Calu3 (cell line): ENCODE data around the gene PDE4A. TPM values are rescaled to one million over a fixed set of nuclear protein-coding genes. Genes with fewer than 3 reads are reported as not detected.

Experiments
- BruUV-seq: library from RNA; stranded (reverse); fragments of 400-500 nt; replicated peaks from 2 replicates; lab custom pipeline; 2021; lab: Mats Ljungman, UMichigan
- CTCF ChIA-PET: fragments of 300-600 bp; sonication (Branson Sonifier 250); formaldehyde crosslinking; loops from one replicate; lab custom pipeline; 2022; ENCODE audit warnings: antibody characterized with exemption; lab: Charles Lee
- DNase-seq: peaks from one replicate; pipeline ENCODE4 v3.0.0; 2022
- H3K27ac Mint-ChIP-seq: one replicate; pipeline ENCODE4 v1.8.0; 2022; ENCODE audit warnings: mixed read lengths; ENCODE audit not compliant: unreplicated experiment
- H3K27me3 Mint-ChIP-seq: one replicate; pipeline ENCODE4 v1.8.0; 2022; ENCODE audit warnings: mixed read lengths; ENCODE audit not compliant: unreplicated experiment
- H3K36me3 Mint-ChIP-seq: one replicate; pipeline ENCODE4 v1.8.0; 2022; ENCODE audit warnings: mild to moderate bottlenecking, moderate library complexity, mixed read lengths; ENCODE audit not compliant: insufficient read depth, unreplicated experiment
- H3K4me1 Mint-ChIP-seq: one replicate; pipeline ENCODE4 v1.8.0; 2022; ENCODE audit warnings: mild to moderate bottlenecking, low read depth, mixed read lengths; ENCODE audit not compliant: unreplicated experiment
- H3K4me3 Mint-ChIP-seq: one replicate; pipeline ENCODE4 v1.8.0; 2022; ENCODE audit warnings: mild to moderate bottlenecking, low read depth, moderate library complexity, mixed read lengths; ENCODE audit not compliant: unreplicated experiment
- H3K9me3 Mint-ChIP-seq: one replicate; pipeline ENCODE4 v1.8.0; 2022; ENCODE audit warnings: low read depth, mixed read lengths; ENCODE audit not compliant: unreplicated experiment
- intact Hi-C: fragments of 100-400 bp; cut with micrococcal nuclease; formaldehyde crosslinking; loops from one replicate; pipeline ENCODE4 v1.10.0; 2022; ENCODE audit not compliant: unreplicated experiment
- total RNA-seq: library from RNA; stranded (reverse); gene quantifications from 2 replicates; pipeline ENCODE4 v1.2.3, GENCODE V29; 2022
- TF ChIP-seq, protein P1 (sequence below): fragments of 200-600 bp; IDR thresholded peaks from one replicate; pipeline ENCODE4 v1.8.0; 2022; ENCODE audit warnings: antibody characterized with exemption; ENCODE audit not compliant: unreplicated experiment

PDE4A gene
- total RNA-seq, 1 experiment from 2014 or later, result 2.8 TPM

DNA sequence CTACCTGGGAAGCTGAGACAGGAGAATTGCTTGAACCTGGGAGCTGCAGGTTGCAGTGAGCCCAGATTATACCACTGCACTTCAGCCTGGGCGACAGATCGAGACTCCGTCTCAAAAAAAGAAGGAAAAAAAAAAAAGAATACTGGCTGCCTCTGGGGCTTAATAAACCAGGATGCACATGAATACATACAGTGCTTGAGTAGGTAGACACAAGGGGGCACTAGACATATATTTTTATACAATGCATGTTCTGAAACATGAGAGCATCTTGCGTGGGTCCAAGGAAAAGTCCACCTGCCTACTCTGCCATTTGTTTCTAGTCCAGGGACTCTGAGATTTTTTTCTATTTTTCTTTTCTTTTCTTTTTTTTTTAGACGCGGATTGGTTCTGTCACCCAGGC lies 51.6 kb downstream of the PDE4A start:
- intact Hi-C loops, result no loop called here

DNA sequence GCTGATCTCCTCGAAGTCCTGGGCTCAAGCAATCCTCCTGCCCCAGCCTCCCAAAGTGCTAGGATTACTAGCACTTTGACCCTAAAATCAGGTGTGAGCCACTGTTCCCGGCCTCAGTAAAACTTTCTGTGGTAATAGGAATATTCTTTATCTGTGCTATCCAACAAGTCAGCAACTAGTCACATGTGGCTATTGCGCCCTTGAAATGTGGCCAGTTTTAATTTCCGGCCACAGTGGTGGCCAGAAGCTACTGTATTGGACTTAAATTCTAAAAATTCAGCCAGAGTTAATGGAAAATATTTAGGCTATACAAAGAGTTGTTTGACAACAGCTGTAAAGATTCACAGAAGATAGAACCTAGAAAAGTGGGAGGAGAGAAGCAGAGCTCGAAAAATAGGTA lies 52.9 kb downstream of the PDE4A start:
- intact Hi-C loops, result no loop called here
- no peak overlapping the region for H3K27ac Mint-ChIP-seq
- H3K9me3 Mint-ChIP-seq, result no peaks in the 10 kb centered on the region
- no peak for DNase-seq
- no TSS peak for BruUV-seq
- CTCF ChIA-PET, result interaction anchor here (0.6 kb wide), 1 partner anchor 520 kb away, joined by 3 read pairs; no protein-coding TSS in a partner anchor
- no peak overlapping the region for H3K4me3 Mint-ChIP-seq
- no peaks in the 10 kb centered on the region for H3K36me3 Mint-ChIP-seq
- TF ChIP-seq, protein P1, sequence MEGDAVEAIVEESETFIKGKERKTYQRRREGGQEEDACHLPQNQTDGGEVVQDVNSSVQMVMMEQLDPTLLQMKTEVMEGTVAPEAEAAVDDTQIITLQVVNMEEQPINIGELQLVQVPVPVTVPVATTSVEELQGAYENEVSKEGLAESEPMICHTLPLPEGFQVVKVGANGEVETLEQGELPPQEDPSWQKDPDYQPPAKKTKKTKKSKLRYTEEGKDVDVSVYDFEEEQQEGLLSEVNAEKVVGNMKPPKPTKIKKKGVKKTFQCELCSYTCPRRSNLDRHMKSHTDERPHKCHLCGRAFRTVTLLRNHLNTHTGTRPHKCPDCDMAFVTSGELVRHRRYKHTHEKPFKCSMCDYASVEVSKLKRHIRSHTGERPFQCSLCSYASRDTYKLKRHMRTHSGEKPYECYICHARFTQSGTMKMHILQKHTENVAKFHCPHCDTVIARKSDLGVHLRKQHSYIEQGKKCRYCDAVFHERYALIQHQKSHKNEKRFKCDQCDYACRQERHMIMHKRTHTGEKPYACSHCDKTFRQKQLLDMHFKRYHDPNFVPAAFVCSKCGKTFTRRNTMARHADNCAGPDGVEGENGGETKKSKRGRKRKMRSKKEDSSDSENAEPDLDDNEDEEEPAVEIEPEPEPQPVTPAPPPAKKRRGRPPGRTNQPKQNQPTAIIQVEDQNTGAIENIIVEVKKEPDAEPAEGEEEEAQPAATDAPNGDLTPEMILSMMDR, result no peak
- no peaks in the 10 kb centered on the region for H3K27me3 Mint-ChIP-seq
- no peaks in the 10 kb centered on the region for H3K4me1 Mint-ChIP-seq

More for the DNA sequence above, 51.6 kb downstream of the PDE4A start:
- no peak for DNase-seq
- Mint-ChIP-seq H3K36me3 (no peaks in the 10 kb centered on the region), H3K27me3 (no peaks in the 10 kb centered on the region), H3K9me3 (no peaks in the 10 kb centered on the region), H3K4me3 (no peak overlapping the region), H3K4me1 (no peaks in the 10 kb centered on the region), H3K27ac (no peak overlapping the region)
- TF ChIP-seq, protein P1, result peak; percentile 28
- no TSS peak for BruUV-seq
- CTCF ChIA-PET, result interaction anchor here (0.7 kb wide), 1 partner anchor 211 kb away, joined by 5 read pairs; no protein-coding TSS in a partner anchor

DNA sequence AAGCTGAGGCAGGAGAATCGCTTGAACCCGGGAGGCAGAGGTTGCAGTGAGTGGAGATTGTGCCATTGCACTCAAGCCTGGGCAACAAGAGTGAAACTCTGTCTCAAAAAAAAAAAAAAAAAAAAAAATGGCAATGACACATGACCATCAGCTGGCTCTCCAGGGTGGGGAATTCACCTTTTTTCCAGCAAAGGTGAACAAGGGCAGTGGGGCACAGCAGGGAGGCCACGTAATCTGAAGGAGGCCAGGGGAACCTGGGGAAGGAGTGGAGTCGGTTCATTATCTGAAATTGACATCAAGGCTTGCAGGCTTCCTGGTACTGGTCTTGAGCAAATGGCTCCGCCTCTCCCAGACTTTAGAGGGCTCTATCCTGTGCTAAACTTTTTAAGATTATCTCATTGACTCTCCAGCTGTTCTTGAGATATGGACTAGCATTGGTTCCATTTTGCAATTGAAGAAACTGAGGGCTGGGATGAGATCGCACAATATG lies 54.7 kb downstream of the PDE4A start:
- Mint-ChIP-seq H3K4me3 (no peak overlapping the region), H3K27ac (no peak overlapping the region), H3K4me1 (peaks cover 7% of the 10 kb centered on the region), H3K36me3 (peaks cover 13% of the 10 kb centered on the region), H3K27me3 (no peaks in the 10 kb centered on the region), H3K9me3 (no peaks in the 10 kb centered on the region)
- intact Hi-C loops, result no loop called here
- no peak for DNase-seq
- TF ChIP-seq, protein P1, result no peak
- BruUV-seq, result no TSS peak
- CTCF ChIA-PET, result no interaction called here

DNA sequence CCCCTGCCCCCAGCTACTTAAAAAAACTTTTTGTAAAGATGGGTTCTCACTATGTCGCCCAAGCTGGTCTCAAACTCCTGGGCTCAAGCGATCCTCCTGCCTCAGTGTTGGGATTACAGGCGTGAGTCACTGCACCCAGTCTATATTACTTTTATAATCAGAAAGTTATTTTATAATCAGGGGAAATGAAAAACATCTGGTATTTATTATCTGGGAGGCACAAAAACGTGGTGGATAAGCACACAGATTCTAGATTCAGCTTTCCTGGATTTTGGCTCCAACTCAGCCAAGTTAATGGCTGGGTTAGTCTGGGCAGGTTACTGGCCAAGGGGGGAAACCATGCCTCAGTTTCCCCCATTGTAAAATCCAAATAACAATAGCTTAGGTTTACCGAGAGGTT lies 58.1 kb downstream of the PDE4A start:
- no peak for DNase-seq
- intact Hi-C loops, result loop anchor here (2.0 kb wide), 1 partner anchor 74 kb away; no protein-coding TSS in a partner anchor
- CTCF ChIA-PET, result interaction anchor here (0.6 to 1.0 kb wide), 3 partner anchors 22 to 205 kb away, joined by 3 to 5 read pairs (median 3); no protein-coding TSS in a partner anchor
- Mint-ChIP-seq H3K4me3 (no peak overlapping the region), H3K27ac (no peak overlapping the region), H3K4me1 (peaks cover 7% of the 10 kb centered on the region), H3K36me3 (peaks cover 13% of the 10 kb centered on the region), H3K27me3 (no peaks in the 10 kb centered on the region), H3K9me3 (no peaks in the 10 kb centered on the region)
- BruUV-seq, result no TSS peak
- TF ChIP-seq, protein P1, result no peak
